Tongue (tissue), 2 donors: ENCODE results near the gene KPNA2. TPM values are rescaled to one million over a fixed set of nuclear protein-coding genes. Genes with fewer than 3 reads are reported as not detected.
"Not testable (repeated sequence)": the region's sequence is repeated elsewhere in the genome, so short reads cannot be mapped to it uniquely, and the experiment has no call there.

Experiments
- DNase-seq: peaks from one replicate; pipeline ENCODE4 v3.0.0-alpha.2; 2015
- total RNA-seq: library from RNA; depleted of rRNA; stranded (reverse); fragments of >200 nt; gene quantifications from one replicate; pipeline ENCODE4 v1.2.3, GENCODE V29; 2014

Gene KPNA2
- total RNA-seq, 1 donor from 2014 or later: 25.0 TPM

DNA sequence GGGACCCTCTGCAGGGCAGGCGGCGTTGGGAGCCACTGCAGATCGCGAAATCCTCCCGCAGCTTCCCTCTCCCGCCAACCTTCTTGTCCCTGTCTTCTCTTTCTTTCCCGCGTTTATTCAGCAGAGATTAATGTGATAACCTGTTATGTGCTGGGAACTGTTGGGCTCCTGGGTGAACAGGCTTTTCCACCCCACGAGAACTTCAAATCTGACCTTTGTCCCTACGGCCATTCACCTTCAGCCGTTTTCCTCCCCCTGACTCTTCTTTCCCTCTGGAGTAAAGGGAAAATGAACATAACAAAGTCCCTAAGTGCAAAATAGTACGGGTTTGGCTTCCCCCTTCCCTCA lies 15.2 kb upstream of the KPNA2 start:
- no peak for DNase-seq

DNA sequence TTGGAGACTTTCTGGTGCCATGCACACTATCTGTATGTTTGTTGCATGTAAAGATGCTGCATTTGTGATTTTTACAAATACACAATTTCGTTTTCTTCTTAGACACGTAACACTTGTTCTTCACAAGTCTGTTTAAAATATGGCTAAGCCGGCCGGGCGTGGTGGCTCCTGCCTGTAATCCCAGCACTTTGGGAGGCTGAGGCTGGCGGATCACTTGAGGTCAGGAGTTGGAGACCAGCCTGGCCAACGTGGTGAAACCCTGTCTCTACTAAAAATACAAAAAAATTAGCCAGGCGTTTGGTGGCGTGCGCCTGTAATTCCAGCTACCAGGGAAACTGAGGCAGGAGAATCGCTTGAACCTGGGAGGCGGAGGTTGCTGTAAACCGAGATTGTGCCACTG lies 14.7 kb upstream of the KPNA2 start:
- DNase-seq: not testable (repeated sequence)

DNA sequence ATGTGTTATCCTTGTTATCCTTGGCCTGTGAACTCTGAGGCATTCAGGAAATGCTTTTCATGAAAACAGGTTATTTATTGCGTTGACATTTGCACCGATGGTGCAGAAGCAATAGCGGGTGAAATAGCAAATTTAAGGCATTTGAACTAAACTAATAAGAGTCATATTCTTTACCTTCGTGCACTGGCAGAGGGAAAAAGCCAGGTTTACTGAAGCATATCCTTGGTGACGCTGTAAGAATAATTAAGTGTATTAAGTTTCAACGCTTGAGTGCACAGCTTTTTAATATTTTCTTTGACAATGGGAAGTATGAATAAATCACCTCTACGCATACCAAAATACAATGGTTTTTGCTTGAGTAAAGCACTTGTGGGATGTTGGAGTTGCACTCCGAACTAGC lies 13.6 kb upstream of the KPNA2 start:
- DNase-seq: no peak

- not testable (repeated sequence) for DNase-seq
These were observed 13.0 kb upstream of the KPNA2 start for GRCh38 chr17:68022547-68022946.

DNA sequence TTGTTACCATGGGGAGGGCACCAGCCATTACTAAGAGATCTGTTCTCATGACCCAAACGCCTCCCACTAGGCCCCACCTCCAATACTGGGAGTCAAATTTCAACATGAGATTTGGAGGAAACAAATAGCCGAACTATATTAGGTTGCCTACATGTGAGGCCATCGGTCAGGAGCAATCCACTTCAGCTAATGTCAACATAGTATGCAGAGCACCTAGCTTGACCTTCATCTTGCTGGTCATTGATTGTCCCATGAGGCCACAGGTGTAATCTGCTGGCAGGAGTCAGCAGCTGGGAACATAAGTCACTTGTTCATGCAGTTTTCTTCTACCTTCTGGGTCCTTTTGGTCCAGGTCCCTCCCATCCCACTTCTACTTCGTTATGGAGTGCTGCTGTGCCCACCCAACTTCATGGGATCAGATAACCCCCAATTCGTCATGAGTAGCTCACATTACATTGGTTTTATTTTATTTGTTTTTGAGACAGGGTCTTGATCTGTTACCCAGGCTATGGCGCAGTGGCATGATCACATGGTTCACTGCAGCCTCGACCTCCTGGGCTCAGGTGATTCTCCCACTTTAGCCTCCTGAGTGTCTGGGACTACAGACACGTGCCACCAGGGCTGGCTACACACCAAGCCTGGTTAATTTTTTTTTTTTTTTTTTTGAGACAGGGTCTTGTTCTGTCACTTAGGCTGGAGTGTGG lies 5.9 kb upstream of the KPNA2 start:
- no peak for DNase-seq

GRCh38 chr17:68033636-68034451 lies 1.7 kb upstream of the KPNA2 start:
- peak; percentile 78 for DNase-seq

- DNase-seq: no peak
These were observed 1.1 kb upstream of the KPNA2 start for GRCh38 chr17:68034452-68034776.

- no peak for DNase-seq
These were observed 408 bp upstream of the KPNA2 start for GRCh38 chr17:68035131-68035522.

DNA sequence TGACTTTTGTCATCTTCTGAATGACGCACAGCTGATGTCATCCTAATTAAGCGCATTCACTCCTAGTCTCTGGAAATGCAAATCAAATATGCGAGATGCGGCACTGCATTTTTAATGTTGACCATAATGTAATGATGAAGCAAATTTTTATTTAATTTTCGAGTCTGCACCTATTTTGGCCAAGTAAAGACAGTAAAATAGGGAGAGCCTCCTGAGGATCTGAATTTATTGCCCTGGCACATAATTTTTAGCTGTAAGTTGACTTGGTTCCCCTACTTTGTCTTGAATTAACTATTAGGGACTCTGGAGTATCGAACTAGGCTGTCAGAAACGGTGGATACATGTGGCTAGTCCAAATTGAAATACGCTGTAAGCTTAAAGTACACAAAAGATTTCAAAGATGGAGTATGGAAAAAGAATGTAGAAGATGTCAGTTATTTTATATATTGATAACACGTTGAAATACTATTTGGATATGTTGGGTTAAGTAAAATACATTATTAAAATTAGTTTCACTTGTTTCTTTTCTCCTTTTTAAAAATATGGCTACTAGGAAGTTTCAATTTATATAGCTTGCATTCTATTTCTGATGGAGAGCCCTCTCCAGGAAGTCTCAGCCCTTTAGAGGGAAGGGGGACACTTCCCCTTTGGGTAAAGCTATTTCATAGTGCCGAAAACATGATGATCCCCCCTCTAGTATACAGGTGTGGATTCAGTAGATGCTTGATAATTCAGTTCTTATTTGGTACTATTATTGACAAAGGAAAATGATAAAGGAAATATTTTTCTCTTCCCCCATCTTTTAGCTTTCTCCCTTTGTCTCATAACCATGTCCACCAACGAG lies 991 bp downstream of the KPNA2 start:
- peak; percentile 45 for DNase-seq

GRCh38 chr17:68047153-68047846 lies 11.8 kb downstream of the KPNA2 start:
- DNase-seq: no peak

GRCh38 chr17:68047890-68048542 lies 12.5 kb downstream of the KPNA2 start:
- not testable (repeated sequence) for DNase-seq

DNA sequence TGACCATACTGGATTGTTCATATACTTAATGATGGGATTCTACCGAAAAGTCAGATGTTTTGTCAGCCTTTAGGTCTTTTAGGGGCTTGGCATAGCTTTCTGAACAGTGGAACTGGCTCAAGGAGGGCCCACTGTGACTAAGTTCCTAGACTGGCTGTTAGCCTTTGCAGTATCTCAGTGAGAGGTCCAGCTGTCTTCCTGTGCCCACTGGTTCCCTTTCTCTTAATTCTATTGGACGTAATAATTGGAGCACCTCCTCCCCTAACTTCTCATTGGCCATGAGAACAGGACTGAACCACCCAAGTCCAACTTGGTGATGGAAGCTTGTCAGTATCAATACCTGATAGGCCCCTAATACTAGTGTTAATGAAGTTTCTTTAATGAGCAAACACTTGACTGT lies 13.5 kb downstream of the KPNA2 start:
- no peak for DNase-seq

- not testable (repeated sequence) for DNase-seq
These were observed 14.4 kb downstream of the KPNA2 start for GRCh38 chr17:68049812-68050437.

GRCh38 chr17:68051321-68052312 lies 16.1 kb downstream of the KPNA2 start:
- not testable (repeated sequence) for DNase-seq

GRCh38 chr17:68052810-68053209 lies 17.3 kb downstream of the KPNA2 start:
- DNase-seq: no peak

- DNase-seq: peak; percentile 84
These were observed 17.9 kb downstream of the KPNA2 start for GRCh38 chr17:68053231-68054013.

DNA sequence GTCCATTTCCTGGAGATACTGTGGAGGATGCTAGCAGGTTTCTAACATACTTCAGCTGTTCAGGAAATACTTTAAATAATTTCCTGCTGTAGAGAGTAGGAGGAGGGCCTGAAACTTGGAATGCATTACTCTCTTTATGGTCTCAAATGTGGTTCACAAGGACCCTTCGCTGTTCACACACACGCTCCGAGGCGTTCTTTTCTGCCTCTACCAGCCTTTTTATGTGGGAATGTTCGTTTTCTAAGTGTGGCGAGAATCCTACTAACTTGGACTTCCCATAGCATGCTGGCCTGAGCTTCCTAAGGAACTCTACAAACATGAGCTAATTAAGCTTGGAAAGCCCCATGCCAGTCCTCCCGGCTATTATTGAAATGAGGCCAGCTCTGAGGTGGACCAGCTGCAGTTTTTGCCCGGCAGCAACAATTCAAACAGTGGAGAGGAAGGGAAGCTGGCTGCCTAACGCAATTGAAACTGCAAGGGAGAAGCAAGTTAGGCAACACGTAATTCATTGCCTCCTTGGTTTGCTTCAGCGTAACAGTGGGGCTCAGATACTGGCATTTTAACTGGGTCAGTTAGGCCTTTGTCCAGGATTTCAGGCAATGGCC lies 18.9 kb downstream of the KPNA2 start:
- peak; percentile 85 for DNase-seq

DNA sequence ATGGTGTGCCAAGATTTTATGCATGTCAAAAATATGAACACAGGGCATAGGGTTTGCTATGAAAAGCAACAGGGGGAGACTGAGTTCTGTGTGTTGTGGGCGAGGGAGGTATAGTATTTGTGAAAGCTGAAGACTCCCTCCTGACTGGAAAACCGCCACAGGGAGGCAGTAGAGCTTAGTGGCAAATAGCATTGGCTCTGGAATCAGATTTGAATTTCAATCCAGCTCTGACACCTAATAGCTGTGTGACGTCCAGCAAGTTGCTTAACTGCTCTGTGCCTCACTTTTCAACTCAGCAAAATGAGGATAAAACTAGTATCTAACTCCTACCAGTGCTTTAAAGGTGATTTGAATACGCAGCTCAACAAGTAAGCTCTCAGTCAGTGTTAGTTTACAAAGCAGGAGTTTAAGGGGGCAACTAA lies 22.0 kb downstream of the KPNA2 start:
- DNase-seq: no peak

GRCh38 chr17:68060336-68060735 lies 24.8 kb downstream of the KPNA2 start:
- DNase-seq: no peak
